Endometrium (tissue), 2 donors: ENCODE data around the gene XRCC3.
"Not testable (repeated sequence)": the region's sequence is repeated elsewhere in the genome, so short reads cannot be mapped to it uniquely, and the experiment has no call there.

Source experiments
- FAIRE-seq: peaks from 2 replicates; lab custom pipeline; 2012; peaks lifted over from hg19 to GRCh38; lab: Jason Lieb, UNC
- donor health status: control.
- donor health status: control.

XRCC3 gene

DNA sequence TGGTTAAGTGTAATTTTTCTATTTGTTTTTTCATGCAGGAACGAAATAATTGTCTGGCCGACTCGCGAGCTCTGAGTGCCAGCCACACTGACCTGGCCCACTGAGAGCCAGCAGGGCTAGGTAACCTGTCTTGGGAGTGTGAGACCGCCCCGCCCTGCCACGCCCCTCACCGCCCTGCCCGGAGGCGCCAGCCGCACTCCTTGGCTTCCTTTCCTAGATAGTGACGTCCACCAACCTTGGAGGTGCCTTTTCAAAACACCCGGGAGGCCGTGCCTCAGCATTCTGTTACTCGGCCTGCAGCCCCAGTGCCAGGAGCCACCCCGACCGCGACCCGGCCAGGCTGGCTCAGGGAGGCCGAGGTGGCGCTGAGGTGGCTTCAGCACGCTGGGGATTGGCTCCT lies 21.7 kb downstream of the XRCC3 start:
- FAIRE-seq: no peak

DNA sequence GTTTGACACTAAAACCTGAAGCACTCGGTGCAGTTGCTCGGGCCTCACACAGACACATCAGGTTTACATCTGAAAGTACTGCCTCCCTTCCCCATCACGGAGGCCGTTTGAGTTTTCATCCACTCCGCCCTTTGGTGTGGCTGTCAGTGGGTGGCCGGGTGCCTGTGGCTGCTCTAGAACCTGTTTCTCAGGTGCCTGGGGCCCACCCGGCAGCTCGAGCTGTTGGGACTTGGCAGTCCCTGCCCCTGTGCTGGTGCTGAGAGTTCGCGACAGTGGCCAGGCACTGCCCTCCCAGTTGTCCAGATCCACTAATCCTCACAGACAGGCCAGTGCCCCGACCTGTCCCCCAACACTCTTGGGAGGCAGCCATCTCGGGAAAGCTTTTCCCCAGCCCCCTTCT lies 22.4 kb downstream of the XRCC3 start:
- no peak for FAIRE-seq

DNA sequence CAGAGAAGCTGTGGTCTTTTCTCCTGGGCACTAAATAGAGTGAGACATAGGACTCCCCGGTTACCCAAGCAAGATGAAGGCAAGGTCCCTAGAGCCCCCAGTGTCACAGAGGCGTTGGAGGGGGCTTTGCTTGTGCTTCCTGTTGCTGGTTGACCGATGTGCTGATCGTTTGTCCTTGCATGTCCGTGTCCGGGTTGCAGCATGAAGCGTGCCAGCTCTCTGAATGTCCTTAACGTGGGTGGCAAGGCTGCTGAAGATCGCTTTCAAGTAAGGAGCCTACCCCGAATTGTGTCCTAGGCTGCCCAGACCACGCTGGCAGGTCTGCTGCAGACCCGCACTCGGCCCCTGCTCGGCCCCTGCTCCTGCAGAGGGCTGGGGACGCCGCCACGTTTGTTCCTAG lies 23.1 kb downstream of the XRCC3 start:
- no peak for FAIRE-seq

DNA sequence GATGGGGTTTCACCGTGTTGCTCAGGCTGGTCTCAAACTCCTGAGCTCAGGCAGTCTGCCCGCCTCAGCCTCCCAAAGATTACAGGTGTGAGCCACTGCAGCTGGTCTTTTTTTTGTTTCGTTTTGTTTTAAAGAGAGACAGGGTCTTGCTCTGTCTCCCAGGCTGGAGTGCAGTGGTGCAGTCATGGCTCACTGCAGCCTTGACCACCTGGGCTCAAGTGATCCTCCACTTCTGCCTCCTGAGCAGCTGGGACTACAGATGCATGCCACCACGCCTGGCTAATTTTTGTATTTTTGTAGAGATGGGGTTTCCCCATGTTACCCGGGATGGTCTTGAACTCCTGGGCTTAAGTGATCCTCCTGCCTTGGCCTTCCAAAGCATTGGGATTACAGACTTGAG lies 23.6 kb downstream of the XRCC3 start:
- FAIRE-seq: not testable (repeated sequence)

DNA sequence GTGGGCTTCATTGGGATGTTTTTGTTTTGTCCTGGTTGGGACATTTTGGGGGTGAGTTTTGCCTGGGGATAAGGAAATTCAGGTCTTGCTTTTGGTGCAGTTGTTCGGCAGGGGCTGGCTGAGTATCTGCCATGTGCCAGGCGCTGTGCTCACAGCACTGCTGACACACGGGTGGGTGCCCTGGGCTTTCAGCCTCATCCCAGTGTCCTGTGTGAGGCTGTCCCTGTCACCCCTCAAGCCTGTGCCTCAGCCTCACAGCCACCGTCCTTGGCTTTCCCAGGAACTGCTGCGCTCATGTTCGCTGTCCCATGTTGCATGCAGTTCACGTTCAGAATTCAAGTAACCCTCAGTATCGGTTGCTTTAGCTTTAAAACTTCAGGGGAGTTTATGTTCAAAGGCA lies 24.9 kb downstream of the XRCC3 start:
- no peak for FAIRE-seq

DNA sequence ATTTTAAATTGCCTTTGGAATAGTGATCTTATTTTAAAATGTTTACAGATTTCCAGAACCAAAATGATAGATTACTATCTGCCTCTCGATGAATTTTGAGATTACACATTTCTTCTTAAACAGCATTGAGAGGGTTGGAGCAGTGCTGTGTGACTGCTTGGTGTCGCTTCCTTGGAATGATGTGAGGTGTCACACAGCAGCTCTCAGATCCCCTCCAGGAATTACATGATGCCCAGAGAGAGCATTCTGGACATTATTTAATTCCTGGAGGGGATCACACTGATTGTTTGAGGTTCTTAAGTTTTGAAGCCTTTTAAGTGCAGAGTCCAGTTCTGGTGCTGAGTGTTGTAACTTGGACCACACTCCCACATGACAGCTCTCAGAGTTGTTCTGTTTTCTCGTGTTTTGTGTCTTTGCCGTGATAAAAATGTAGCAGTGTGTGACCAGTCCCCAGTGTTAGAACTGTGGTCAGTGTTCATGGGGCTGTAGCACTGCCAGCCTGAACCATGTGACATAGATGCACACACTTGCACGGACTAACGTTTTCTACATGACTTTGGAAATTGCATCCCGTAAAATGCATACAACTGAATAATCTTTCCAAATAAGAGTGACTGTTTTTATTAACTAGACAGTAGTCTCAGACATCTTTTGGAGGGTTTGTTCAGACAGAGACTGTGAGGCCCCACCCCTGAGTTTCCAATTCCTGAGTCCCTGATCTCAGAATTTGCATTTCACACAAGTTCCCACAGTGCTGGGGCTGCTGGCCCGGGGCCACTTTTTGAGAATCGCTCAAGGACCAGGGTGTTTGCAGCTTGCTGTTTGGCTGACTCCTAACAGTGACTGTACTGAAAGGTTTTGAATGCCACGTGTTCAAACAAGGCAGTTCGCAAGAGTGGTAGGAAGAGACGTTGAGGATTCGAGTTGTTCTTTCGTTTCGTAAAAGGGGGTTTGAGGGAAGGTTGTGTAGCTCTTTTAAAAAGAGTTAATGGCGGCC lies 26.0 kb downstream of the XRCC3 start:
- no peak for FAIRE-seq

DNA sequence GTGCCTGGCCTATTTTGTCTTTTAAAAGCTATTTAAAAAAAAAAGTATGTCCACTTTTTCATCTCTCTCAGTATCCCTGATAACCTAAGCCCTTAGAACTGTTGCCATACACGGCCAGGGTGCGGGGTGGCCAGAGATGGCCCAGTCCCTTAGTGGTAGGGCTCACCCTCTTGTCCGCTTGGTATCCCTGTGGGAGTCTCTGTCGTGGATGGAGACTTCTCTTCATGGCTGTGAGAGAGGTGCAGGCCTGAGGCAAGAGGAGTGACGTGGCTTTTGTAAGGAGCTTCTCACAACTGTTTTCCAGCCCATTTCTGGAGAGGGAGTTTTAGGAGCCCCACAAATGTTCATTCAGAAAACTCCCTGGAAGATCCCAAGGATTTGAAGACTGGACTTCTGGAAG lies 26.8 kb downstream of the XRCC3 start:
- no peak for FAIRE-seq

DNA sequence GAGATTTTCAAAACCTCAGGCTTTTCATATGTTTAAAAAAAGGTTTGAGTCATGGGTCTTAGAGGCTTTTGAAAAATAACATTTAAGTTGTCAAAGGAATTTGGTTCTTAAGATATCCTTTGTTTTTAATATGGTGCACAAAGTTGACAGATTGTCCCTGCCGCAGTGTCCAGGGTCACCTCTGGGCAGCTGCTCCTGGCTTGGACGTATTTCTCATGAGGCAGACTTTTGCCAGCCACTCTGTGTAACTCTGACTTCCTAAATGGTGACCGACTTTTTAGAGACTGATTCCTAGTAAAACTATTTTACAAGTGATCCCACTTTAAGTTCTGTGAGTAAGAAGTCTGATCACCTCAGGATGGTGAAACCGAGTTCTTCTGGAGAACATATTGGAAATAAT lies 27.5 kb downstream of the XRCC3 start:
- no peak for FAIRE-seq

DNA sequence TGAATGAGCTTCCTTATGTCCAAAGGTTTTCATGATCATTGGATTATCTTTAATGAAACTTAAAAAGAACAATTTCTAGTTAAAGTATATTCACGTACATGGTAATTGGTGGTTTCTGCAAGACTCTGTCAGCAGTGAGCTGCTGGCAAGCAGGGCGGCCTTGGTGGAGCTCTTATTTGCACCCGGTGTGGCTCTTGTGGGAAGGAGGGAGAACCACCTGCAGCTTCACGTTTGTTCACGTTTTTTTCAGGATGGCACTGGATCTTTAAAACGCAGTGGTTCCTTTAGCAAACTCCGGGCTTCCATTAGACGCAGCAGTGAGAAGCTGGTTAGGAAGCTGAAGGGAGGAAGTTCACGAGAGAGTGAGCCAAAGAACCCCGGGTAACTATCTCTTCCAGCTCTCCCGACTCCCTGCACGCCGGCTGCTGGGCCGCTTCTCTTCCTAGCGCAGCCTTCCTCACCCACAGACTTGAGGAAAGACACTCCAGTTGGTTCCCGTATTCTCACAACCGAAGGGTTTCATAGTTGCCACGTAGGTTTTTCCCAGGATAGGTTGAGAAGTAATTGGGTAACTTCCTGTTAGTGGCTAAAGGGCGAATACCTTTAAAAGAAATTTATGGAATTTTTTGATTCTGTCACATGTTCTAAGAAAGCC lies 28.3 kb downstream of the XRCC3 start:
- FAIRE-seq: no peak

DNA sequence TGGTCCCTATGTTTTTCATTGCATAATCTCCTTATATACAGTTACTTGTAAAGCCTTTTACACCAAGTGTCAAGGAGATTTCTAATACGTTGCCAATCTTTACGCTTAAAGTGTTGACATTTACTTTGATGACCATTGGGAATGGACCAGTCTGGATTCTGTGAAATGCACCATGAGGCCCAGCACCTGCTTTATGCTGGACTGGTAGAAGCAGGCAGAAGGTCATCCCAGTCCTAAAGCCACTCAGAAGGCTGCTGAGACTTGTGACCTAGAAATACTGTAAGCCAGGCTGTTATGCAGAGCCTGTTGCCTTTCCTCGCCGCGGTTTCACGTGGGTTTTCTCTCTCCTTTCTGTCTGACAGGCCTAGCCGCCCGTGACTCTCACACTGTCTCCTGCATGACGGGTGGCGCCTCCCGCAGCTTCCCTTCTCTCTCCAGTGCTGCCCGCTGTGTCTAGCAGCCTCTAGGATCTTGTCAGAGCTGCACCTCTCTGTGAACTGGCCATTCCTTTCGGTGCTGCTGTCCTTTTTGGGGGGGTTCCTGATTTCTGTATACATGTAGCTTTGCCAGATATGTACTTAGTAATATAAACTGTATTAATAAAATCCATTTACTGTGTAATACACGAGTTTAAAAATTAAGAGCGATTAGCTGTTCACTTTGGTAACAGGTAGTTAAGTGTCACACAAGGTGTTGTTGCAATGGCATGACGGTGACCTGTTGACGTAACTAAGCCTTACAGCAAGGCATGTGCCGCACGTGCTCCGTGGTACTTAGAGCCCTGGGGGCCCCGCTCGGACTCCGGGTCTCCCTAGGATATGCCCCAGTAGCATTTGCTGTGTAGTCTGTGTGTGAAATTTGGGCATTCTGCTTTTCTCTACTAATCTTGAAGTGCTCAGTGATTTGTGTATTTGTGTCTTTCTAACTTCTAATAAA lies 29.7 kb downstream of the XRCC3 start:
- no peak for FAIRE-seq

DNA sequence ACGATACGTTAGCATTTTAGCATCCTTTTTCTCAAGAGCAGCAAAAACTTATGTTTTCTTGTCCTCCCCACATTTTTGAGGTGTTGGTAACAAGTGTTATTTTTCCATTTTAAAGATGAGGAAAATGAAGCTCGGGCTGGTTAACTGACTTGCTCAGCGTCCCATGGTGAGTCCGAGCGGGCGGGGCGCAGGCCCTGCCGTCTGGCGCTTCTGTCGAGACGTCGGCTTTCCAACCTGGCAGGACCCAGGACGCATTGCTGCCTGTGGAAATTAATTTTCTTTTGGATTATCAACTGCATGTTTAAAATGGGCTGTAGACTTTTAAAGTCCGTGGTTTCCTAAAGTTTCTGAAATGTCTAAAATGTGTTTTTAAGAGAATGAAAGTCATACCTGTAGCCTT lies 30.4 kb downstream of the XRCC3 start:
- FAIRE-seq: no peak

DNA sequence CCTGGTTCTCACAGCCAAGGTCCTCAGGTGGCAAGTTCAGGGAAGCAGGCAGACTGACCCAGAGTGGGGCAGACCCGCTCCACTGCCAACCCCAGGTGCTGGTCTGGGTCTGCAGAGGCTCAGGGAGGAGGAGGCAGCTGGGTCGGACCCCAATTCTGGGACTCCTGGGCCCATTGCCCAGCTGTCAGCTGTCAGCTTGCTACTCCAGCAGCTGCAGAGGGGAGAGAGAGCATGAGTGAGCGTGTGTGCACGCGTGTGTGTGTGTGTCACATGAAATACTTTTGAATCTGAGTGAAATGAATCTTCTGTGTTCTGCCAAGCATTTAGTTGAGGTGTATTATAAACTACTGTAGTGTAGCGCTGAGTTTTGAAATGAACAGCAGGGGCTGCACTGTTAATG lies 30.8 kb downstream of the XRCC3 start:
- FAIRE-seq: no peak

DNA sequence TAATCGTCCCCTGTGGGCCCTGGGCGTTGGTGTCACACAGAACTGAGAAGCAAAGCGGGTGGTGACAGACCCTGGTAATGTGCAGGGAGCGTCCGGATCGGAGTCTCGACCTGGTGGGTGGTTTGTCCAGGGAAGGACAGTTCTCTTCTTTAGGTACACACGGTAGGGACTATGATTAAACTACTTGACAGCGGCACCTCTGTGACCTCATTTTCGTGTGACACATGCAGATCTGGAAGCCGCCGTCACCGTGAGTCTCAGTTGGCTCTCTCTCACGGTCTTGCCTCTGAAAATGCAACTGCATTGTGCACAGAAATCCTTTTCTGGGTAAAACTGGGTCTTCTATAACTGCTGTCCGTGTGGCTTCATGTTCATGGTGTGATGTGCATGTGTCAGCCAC lies 32.1 kb downstream of the XRCC3 start:
- no peak for FAIRE-seq

DNA sequence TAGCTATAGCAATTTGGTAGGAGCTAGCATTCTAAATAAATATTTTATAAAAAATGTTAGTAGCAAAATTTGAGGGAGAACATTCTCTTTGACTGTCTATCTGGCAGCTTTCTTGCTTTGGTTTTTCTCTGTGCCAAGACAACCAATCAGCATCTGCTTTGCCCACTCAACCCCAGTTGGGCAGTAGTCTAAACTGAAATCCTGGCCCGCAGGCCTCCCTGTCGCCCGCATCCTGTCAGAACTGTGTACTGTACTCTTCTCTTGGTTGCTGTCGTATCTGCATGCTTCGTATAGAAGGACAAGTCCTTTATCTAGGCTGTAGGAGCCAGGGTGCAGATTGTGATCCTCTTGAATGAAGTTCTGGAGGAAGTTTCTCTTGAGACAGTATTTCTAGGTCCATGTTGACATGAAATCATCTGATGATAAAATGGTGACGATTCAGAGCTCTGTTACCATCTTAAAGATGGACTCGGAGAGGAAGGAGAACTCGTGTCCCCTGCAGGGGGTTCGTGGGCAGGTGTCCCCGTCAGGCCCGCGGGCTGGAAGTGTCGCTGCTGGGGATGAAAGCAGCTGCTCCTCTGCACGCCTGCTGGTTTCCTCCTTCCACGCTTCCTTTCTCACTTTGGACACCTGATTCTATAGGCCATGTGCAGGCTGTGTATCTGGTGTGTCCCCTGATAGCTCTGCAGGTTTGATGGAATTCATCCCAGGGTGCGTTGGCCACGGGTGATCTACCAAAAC lies 34.6 kb downstream of the XRCC3 start:
- no peak for FAIRE-seq

DNA sequence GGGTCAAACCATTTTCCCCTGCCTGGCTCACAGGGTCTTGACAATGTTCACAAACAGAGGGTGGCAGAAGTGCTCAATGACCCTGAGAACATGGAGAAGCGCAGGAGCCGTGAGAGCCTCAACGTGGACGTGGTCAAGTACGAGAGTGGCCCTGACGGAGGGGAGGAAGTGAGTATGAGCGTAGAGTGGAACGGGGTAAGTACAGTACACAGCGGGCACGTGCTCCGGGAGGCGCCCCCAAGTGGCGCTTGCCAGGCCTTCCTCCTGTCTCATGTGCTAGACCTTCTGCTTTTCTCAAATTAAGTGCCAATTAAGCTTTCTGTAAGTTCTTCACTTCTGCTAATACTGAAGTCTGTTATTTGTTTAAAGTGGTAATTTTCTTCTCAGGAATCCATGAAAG lies 35.9 kb downstream of the XRCC3 start:
- FAIRE-seq: no peak

DNA sequence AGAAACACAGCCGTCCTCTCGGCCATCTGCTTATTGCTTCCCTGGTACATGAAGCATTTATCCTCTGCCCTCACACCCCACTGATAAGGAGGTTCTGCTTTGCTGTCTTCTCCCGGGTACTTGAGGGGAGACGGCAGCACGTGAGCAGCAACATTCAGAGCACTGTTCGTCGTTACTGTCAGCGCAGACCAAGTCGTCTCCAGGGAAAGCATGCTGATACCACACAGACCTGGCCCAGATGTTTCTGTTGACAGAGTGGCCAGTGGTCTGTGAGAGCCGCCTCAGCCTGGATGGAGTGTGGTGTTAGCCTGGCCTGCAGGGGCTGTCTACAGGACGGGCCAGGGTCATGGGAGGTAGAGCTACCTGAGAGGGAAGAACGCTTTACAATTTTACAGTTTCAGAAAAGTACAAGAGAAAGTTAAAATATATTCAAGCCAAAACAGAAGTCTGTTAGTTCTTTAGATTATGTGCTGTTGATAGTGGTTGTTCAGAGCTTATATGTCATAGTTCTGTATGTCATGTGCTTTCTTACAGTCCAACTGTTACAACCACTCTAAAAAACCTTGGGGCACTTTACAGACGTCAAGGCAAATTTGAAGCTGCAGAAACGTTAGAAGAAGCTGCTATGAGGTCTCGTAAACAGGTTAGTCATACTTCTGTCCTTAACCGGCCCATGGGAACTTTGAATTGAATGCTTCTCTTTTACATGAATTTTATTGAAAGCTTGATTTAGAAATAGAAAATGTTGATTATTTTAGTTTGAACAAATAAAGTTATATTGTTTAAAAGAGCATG lies 38.2 kb downstream of the XRCC3 start:
- no peak for FAIRE-seq

DNA sequence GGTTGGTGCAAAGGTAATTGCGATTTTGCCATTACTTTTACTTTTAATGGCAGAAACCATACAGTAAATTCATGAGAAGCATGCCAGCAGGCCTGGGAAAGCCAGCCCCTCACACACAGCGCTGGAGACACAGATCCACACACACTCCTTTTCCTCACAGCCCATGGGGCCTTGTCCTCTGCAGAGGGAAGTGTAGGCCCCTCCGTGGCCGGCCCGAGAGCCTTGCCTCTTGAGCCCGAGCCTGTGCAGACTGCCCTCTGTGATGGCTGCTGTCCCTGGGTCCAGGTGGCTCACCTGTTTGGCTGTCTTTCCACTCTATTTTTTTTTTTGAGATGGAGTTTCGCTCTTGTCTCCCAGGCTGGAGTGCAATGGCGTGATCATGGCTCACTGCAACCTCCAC lies 39.3 kb downstream of the XRCC3 start:
- no peak for FAIRE-seq

DNA sequence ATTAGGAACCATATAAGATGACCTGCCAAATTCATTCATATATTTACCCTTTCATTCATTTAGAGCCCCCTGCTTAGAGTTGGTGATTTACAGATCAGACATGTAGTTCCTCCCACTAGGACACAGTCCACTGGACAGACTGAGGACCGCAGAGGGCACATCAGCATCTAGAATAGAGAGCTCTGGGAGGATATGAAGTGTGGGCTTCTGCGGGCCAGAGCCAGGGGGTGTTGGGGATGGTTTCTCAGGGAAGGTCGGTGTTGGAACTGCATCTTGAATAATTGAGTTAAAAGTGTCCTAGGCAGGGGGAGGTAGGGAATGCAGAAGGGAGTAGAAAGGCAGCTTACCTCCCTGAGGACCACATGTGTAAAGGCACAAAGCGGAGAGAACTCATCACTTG lies 43.3 kb downstream of the XRCC3 start:
- no peak for FAIRE-seq

DNA sequence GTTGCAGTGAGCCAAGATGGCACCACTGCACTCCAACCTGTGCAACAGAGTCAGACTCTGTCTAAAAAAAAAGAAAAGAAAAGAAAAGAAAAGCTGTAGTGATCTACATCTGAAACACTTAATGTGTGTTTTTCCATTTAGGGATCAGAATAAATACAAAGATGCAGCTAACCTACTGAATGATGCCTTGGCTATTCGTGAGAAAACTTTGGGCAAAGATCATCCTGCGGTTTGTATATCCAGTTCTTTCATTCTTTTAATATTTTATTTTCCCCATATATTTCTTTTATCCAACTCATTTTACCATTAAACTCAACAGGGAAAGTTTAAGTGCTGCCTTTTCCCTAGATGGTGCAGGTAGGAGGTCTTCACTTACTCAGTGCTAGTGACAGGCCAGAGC lies 45.9 kb downstream of the XRCC3 start:
- no peak for FAIRE-seq

DNA sequence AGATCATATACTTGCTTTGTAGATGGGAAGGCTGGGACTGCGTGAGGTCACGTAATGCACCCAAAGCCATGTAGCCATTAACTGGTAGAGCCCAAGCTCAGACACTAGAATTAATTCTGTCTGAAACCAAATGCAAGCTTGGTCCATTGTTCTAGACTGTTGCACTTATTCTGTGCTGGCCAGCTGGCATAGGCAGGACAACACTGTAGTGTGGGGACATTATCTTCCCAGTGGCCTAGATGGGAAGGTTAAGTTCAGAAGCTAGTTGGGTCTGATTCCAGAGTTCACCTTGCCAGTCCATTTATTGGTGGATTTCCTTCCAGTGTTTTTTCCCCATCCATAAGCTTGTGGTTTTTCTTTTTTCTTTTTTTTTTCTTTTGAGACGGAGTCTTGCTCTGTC lies 47.1 kb downstream of the XRCC3 start:
- no peak for FAIRE-seq

DNA sequence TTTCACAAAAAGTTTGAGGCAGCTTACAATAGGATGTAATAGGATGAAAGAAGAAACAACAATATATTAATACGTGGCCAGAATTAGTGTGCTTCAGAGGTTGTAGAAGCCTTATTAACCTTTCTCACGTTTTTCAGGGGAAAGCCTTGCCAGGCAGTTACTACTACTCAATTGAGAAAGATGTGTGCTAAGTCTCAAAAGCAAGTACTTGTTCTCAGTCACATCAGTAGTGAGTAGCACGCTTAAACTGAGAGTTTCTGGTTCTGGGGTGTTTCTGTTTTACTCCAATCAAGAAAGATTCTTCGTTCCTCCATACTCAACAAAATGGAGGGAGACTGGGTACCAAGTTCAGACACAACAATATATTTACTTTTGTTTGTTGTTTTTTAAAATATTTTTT lies 47.6 kb downstream of the XRCC3 start:
- FAIRE-seq: no peak
